ENCODE data around the gene SLC38A10. TPM values are rescaled to one million over a fixed set of nuclear protein-coding genes. Genes with fewer than 3 reads are reported as not detected.
A peak's percentile ranks its signal among the peaks of the same experiment; 100 is the strongest.

SLC38A10 gene
- polyA plus RNA-seq, 12 donors, result 32.7 to 57.4 (median 40.4) TPM; not detected in 1

GRCh38 chr17:81258292-81258691 lies 36.8 kb downstream of the SLC38A10 start:
- no peak for DNase-seq

- DNase-seq, result no peak
Observed at GRCh38 chr17:81257533-81257932, 37.6 kb downstream of the SLC38A10 start.

- no peak for DNase-seq
Observed at GRCh38 chr17:81256616-81257015, 38.5 kb downstream of the SLC38A10 start.

GRCh38 chr17:81254955-81255717 lies 40.0 kb downstream of the SLC38A10 start:
- peak; percentile 67 for DNase-seq

- peak; percentile 66 for DNase-seq
Observed at GRCh38 chr17:81253358-81254131, 41.6 kb downstream of the SLC38A10 start.

GRCh38 chr17:81252987-81253329 lies 42.1 kb downstream of the SLC38A10 start:
- no peak for DNase-seq

- DNase-seq, result no peak
Observed at GRCh38 chr17:81252326-81252986, 42.7 kb downstream of the SLC38A10 start.

- DNase-seq, result no peak
Observed at GRCh38 chr17:81251709-81252301, 43.3 kb downstream of the SLC38A10 start.

- no peak for DNase-seq
Observed at GRCh38 chr17:81251094-81251708, 43.9 kb downstream of the SLC38A10 start.

- DNase-seq, result no peak
Observed at GRCh38 chr17:81250286-81251093, 44.6 kb downstream of the SLC38A10 start.

- DNase-seq, result no peak
Observed at GRCh38 chr17:81249223-81250040, 45.7 kb downstream of the SLC38A10 start.

GRCh38 chr17:81248649-81249048 lies 46.5 kb downstream of the SLC38A10 start:
- DNase-seq, result no peak

- DNase-seq, result no peak
Observed at GRCh38 chr17:81247339-81247990, 47.6 kb downstream of the SLC38A10 start.

GRCh38 chr17:81246679-81247338 lies 48.3 kb downstream of the SLC38A10 start:
- no peak for DNase-seq

GRCh38 chr17:81246343-81246670 lies 48.8 kb downstream of the SLC38A10 start:
- DNase-seq, result no peak

GRCh38 chr17:81245665-81246342 lies 49.3 kb downstream of the SLC38A10 start:
- DNase-seq, result no peak

- DNase-seq, result no peak
Observed at GRCh38 chr17:81245024-81245664, 50.0 kb downstream of the SLC38A10 start.

Measured in muscle of arm (tissue), 12 donors.